COR-L47 (cell line): ENCODE data around the gene BMERB1.
"Not testable (repeated sequence)": the region's sequence is repeated elsewhere in the genome, so short reads cannot be mapped to it uniquely, and the experiment has no call there.

Experiments
- DNase-seq: peaks from one replicate; lab custom pipeline; 2025; lab: John Stamatoyannopoulos, UW

Gene BMERB1

DNA sequence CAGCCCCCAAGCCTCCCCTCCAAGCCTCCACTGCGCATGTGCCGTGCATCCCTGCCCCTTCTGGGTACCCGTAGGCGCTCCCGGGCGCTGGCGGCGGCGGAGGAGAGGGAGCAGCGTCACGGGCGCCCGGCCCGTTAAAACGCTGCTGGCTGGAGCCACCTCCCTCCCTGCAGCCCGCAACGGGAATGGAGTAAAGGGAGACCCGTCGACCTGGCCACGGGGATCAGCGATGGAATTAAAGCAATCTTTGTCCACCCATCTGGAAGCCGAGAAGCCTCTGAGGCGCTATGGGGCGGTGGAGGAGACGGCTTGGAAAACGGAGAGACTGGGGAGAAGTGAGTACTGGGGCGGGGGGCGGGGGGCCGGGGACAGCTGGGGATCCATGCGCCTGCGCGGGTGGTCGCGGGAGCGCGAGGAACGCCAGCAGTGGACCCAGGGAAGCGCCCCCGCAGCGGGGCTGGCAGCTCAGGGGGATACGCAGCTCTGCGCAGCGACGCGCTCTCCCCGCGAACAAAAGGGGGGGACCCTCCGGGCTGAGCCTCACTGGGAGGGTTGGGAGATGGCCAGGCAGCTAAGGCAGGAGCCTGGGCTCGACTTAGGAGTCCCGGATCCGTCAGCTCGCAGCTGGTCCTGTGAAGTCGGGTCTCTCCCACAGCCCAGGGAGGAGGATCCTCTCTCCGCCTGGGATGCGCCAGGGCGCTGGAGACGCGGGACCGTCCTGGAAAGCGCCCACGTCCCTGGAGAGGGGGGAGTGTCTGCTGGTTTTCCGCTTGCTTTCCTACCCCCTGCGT is at the start of gene BMERB1:
Gene BMERB1, plus strand, starts transcription at position 164 of the 791 bp plus-strand sequence. Its CDS starts 66 bp downstream, at position 230.
- DNase-seq, result no peak

DNA sequence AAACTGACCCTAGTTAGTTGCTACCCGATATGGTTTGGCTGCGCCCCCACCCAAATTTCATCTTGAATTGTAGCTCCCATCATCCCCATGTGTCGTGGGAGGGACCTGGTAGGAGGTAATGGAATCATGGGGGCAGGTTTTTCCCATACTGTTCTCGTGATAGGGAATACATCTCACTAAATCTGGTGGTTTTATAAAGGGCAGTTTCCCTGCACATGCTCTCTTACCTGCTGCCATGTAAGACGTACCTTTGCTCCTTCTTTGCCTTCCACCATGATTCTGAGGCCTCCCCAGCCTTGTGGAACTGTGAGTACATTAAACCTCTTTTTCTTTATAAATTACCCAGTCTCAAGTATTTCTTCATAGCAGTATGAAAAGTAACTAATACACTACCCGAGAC is 46.3 kb upstream of the BMERB1 start:
- not testable (repeated sequence) for DNase-seq

DNA sequence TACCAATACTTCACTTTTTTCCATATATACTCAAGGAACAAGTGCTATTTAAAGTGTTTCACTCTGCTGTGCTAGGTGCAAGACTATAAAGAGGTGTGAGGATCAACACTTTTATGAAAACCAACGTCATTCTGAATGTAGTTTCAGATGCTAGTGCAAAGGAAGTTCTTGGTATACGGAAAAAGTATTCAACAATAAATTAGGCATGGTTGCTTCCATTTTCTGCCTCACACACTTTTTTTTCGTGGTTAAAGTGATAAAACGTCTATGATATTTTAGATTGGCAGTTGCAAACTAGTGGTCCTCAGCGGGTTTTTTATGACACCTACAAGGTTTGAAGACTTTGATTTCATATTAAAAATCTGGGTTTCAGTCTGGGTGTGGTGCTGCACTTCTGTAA is 44.5 kb upstream of the BMERB1 start:
- DNase-seq, result not testable (repeated sequence)

DNA sequence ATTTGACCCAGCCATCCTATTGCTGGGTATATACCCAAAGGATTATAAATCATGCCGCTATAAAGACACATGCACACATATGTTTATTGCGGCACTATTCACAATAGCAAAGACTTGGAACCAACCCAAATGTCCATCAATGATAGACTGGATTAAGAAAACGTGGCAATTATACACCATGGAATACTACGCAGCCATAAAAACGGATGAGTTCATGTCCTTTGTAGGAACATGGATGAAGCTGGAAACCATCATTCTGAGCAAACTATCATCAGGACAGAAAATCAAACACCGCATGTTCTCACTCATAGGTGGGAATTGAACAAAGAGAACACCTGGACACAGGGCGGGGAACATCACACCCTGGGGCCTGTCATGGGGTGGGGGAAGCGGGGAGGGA is 41.4 kb upstream of the BMERB1 start:
- not testable (repeated sequence) for DNase-seq

DNA sequence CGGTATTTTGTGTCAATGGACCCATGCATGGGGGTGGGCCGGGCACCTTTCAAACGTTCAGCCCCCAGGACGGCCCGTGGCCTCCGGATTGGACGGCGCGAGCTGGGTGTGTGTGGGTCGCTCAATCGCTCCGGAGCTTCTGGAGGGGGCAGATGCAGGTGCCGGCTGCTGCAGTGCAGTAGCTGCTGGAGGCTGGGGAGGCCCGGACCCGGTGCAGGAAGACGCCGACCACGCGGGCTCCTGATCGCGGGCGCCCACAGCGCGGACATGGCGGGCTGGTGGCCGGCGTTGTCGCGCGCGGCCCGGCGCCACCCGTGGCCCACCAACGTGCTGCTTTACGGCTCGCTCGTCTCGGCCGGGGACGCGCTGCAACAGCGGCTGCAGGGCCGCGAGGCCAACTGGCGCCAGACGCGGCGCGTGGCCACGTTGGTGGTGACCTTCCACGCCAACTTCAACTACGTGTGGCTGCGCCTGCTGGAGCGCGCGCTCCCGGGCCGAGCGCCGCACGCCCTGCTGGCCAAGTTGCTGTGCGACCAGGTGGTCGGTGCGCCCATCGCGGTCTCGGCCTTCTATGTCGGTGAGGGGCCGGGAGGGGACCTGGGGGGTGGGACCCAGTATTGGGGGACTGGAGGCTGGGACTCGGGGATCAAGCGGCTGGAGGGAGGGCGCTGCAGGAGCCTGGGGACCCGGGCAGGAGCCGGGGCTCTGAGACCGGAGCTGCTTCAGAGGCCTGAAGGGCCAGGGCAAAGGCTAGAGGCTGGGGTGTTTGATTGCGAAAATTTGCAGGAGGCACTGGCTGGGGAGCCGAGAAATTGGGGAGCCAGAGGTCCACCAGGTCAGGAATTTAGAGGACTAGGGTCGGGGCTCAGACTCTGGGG is 38.5 kb upstream of the BMERB1 start, which contains the start of gene MPV17L:
Gene MPV17L, plus strand, starts transcription at position 124 of the 878 bp plus-strand sequence. Its CDS starts 144 bp downstream, at position 268.
- DNase-seq, result not testable (repeated sequence)

DNA sequence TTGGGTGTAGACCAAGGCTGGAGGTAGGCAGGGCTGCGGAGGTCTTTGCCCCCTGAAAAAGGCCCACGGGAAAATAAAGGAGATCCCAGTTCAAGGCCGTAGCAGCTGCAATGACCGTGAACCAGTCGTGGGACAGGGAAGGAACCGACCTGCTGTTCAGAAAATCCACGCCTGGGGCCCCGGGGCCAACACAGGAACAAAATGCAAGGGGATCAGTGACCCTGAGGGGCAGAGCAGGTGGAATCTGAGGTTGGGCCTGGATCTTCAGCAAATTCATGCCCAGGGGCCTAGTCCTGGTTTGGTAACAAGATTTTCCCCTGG is 37.9 kb upstream of the BMERB1 start:
- not testable (repeated sequence) for DNase-seq

DNA sequence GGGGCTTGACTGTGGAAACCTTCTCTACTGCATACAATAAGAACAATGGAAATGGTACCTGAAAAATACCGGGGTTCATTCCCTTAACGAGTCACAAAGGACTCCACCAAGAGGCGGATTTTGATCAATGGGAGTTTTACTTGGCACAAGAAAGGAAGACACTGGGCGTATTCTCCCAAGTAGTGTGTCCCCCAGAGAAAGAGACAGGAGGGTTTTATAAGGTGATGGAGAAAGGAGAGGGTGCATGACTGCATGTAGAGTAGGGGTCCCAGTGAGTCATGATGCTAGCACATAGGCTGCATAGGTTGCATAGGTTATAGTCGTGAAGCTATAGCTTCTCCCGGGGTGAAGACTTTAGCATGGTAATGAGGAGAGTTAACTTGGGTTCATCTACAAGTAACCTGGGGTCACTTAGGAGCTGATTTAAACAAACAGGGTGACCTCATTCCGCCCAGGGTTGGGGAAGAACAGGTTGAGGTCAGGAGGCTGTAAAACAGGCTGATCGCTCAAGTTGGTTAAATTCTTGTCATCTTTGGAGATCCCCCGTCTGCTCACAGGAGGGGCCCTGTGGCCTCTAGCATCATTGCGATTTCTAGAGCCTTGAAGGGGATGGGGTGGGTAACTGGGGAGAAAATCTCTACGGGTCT is 37.3 kb upstream of the BMERB1 start:
- no peak for DNase-seq

DNA sequence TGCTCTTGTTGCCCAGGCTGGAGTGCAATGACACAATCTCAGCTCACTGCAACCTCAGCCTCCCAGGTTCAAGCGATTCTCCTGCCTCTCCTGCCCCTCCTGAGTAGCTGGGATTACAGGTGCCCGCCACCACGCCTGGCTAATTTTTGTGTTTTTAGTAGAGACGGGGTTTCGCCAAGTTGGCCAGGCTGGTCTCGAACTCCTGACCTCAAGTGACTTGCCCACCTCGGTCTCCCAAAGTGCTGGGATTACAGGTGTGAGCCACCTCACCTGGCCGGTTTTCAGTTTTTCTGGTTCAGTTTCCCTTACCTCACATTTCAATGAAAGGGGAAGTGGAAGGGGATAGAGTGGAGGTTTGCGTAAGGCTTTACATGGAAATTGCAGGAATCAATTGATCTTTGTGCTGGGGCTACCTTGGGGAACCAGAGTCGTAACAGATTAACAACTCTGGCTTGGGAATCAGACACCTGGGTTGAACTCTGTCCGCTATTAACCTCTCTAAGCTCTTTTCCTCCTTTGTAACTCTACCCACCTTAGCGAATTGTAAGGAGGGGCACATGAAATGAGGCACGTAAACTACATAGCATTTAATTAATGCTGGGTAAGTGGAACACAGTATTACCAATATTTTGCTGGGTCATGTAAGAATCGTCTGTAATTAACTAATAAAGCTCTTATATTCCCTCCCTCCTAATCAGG is 35.6 kb upstream of the BMERB1 start:
- no peak for DNase-seq

DNA sequence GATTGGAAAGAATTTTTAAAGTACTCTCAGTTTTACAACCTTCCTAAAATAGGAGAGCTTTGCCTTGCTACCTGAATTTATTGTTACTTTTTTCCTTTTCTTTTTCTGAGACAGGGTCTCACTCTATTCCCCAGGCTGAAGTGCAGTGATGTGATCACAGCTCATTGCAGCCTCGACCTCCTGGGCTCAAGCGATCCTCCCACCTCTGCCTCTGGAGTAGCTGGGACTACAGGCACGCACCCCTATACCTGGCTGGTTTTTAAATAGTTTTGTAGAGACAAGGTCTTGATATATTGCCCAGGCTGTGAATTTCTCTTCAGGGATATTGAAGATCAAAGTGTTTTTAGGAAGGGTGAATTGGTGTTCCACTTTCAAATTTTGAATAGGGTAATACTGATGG is 35.1 kb upstream of the BMERB1 start:
- DNase-seq, result no peak

DNA sequence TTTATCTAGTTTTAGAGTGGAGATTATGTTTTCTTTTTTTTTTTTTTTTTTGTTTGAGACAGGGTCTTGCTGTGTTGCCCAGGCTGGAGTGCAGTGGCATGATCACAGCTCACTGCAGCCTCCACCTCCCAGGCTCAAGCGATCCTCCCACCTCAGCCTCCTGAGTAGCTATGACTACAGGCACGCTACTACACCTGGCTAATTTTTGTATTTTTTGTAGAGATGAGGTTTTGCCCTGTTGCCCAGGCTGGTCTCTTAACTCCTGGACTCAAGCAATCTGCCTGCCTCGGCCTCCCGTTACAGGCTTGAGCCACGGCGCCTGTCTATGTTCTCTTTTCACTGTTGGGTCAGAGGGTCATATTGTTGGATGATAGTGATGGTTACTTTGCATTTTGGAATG is 34.1 kb upstream of the BMERB1 start:
- not testable (repeated sequence) for DNase-seq

DNA sequence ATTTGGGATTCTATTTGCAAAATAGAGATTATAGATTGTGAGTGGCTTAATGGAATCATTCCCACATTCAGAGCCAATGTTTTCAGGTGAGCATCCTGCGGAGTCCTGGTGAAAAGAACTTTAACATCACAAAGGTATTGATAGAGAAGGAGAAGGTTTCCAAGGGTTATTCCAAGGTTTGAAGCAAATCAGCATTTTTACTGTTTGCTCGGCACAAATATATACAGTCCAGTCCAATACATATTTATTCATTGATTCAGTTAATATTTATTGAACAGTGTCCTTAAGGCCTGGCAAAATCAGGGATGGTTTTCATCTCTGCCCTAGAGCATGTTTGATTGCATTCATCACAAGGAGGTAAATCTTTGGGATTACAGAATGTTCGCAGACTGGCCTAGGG is 32.4 kb upstream of the BMERB1 start:
- DNase-seq, result no peak

DNA sequence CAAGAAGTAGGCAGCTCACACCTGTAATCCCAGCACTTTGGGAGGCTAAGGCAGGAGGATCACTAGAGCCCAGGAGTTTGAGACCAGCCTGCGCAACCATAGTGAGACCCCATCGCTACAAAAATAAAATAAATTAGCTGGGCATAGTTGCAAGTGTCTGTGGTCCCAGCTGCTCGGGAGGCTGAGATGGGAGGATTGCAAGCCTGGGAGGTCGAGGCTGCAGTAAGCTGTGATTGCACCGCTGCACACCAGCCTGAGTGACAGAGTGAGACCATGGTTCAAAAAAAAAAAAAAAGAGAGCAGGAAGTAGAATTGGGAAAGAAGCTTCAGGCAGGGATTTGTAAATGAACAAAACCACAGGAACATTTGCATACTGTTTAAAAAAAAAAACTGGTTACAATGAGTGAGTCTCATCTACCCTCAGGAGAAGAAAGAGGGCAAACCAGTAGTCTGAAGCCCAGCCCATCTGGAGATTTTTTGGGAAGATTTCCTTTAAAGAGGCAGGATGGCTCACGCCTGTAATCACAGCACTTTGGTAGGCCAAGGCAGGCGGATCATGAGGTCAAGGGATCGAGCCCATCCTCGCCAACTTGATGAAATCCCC is 30.9 kb upstream of the BMERB1 start:
- DNase-seq, result no peak

DNA sequence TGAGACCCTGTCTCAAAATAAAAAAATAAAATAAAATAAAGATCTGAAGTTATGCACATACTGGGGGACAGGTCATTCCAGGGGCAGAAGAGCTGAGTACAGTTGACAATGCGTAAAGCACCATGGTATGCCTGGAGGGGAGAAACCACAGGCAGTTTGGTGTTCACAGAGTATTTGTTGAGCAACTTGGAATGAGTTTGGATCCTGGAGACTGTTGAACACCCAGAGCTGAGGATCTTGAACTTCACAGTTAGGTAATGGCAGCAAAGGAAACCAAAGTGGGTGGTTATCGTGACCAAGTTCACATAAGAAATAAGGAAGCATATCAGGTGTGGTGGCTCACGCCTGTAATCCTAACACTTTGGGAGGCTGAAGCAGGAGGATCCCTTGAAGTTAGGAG is 30.3 kb upstream of the BMERB1 start:
- not testable (repeated sequence) for DNase-seq

DNA sequence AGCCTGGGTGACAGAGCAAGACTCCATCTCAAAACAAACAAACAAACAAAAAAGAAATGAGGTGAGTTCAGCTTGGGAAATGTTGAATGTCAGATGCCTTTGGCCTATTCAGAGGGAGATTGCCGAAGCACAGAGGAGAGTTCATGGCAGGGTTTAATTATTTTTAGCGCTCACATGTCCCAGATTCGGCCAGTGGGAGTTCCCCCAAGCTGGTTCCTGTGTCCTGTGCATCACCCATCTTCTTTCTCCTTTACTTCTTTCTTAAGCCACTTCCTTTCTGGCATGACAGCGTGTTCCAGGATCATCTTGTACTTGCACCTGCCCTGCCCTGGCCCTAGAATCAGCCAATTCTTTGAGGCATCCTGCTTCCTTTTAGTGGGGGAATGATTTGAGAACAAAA is 29.6 kb upstream of the BMERB1 start:
- no peak for DNase-seq

DNA sequence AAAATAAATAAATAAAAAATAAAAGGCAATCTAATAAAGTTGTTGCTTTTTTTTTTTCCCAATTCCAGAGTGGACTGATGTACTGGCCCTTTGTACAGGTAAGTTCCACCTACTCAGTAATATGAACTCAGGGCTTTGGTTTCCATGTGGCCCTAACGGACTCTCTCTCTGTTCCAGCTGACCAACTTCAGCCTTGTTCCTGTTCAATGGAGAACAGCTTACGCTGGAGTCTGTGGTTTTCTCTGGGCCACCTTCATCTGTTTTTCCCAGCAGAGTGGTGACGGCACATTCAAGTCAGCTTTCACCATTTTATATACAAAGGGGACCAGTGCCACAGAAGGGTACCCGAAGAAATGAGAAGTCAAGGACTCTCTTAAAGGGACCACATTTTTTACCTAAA is 26.6 kb upstream of the BMERB1 start:
- not testable (repeated sequence) for DNase-seq

DNA sequence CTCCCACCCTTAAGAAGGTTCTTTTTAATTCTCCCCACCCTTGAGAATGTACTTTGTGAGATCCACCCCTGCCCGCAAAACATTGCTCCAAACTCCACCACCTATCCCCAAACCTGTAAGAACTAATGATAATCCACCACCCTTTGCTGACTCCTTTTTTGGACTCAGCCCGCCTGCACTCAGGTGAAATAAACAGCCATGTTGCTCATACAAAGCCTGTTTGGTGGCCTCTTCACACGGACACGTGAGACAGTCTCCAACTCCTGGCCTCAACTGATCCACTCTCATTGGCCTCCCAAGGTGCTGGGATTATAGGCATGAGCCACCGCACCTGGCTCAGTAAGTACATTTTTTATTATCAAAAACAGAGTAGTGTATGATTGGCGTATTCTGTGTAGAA is 24.9 kb upstream of the BMERB1 start:
- DNase-seq, result not testable (repeated sequence)

DNA sequence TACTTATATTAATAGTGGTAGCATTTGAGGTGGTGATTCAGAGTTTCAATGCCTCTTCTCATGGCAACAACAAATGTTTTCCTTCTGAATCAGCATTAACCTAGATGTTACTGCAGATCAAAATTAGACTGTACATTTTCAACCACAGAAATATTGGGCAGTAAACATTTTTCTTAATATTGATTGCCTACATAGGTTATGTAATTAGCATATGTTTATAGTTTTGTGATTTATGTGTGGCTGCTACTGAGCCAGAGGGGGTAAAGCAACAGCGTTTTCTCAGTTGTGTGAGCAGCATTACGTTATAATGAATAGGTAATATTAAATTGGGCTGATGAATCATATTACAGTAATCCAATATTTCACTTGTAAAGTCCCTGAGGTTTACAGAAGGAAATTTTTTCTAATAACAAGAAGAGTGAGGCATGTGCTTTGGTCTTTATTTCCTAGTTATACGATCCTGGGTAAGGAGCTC is 18.8 kb upstream of the BMERB1 start:
- no peak for DNase-seq

DNA sequence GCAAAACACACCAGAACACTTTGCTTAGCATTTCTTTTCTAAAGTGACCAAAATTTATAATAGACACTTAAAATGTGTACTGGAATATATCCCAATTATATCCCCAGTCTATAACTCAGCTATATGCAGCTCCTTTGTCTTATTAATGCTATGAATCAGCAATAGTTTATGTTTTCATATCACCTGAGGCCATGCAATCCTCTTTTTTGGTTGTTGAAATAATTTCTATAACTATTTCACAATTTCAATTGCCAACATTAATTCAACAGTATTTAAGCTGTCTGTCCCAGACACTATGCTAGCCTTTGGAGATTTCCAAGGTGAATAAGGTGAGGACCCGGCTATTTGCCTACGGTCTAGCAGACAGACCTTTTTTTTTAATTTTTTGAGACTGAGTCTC is 17.2 kb upstream of the BMERB1 start:
- no peak for DNase-seq

DNA sequence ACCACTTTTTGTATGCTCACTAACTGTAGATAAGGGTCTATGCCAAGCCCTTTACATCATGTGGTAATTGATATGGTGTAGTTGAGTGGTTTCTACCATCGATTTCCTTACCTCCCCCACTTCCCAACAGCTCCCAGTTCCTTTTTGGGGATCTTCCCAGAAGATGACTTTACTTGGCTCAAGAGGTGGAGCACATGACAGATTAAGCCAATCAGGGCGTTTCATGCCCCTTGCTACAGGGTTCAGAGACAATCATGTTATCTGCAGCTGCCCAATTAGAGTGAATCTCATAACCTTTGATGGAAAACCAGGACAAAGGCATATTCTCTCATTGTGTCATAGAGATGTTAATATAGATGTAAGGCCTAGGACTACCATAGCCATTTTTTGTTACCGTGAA is 16.2 kb upstream of the BMERB1 start:
- DNase-seq, result no peak

DNA sequence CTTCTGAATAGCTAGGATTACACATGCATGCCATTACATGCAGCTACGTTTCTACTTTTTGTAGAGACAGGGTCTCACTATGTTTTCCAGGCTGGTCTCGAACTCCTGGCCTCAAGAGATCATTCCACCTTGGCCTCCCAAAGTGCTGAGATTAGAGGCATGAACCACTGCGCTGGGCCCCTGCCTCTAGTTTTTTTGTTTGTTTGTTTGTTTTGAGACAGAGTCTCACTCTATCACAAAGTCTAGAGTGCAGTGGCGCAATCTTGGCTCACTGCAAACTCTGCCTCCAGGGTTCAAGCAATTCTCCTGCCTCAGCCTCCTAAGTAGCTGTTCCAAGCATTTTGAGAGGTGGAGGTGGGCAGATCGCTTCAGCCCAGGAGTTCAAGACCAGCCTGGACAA is 12.7 kb upstream of the BMERB1 start:
- DNase-seq, result not testable (repeated sequence)

DNA sequence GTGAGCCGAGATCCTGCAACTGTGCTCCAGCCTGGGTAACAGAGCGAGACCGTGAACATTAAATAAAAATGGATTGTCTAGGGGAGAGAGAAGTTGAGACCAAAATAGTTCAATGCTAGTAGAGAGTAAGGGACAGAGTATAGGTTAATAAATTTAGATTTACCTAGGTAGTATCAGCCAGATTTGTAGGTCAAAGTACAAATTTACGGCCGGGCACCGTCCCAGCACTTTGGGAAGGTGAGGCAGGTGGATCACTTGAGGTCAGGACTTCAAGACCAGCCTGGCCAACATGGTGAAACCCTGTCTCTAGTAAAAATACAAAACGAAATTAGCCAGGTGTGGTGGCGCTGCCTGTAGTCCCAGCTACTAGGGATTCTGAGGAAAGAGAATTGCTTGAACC is 12.2 kb upstream of the BMERB1 start:
- DNase-seq, result no peak
